Measurements from ENCODE around the gene LIPC. TPM values are rescaled to one million over a fixed set of nuclear protein-coding genes. Genes with fewer than 3 reads are reported as not detected.

LIPC gene
- total and polyA plus RNA-seq, 2 donors (not counting 3 experiments of a cell fraction or from before 2014, with no cell fraction given): not detected

DNA sequence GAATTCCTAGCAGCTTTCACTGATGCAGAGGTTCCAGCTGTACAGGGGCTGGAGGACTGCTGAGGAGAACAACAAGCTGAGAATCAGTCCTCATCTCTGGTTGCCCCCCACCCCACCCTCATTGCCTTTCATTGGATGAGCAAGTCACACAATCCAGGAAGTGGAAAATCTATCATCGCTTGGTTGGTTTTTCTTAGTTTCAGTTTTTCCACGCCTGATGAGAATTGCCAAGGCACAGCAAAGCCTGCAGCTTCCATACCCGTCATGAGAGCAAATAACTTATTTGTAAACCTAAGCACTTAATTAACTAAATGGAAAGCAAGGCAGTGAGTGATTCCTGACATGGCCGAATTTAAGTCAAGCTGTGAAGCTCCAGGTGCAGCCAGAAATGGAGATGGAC, 21.4 kb upstream of the LIPC start:
- intact Hi-C loops (cut with micrococcal nuclease): no loop called here
- peak overlapping the region; percentile 4 for H3K4me2 ChIP-seq (ENCODE audit: insufficient read depth, low read length)
- DNase-seq (ENCODE audit: low read depth, low spot score): peak; percentile 20
- dilution Hi-C loops (cut with MboI; ENCODE audit: extremely low pct_ligation_motif_present, low sequenced_read_pairs): no loop called here
- no peak overlapping the region for H3K4me3 ChIP-seq (replicated peaks in 1 of 3; ENCODE audit: insufficient read depth in 1 of 3, low read depth in 1 of 3, low read length in 3 of 3)
- H3K27me3 ChIP-seq (ENCODE audit: control insufficient read depth in 2 of 2, insufficient read depth in 2 of 2, low read length in 2 of 2): peaks cover 0 to 3% of the 10 kb centered on the region in 2 experiments
- no peaks in the 10 kb centered on the region for H3K79me2 ChIP-seq (ENCODE audit: control insufficient read depth, insufficient read depth, low read length)
- H3K27ac ChIP-seq (ENCODE audit: insufficient read depth, low read depth, low read length): no peak overlapping the region
- ChIA-PET CTCF (no interaction called here), POLR2A (interaction anchor here (1.0 kb wide), 1 partner anchor 14 kb away, joined by 3 read pairs; no protein-coding TSS in a partner anchor)
- no peaks in the 10 kb centered on the region for H4K20me1 ChIP-seq (replicated peaks; ENCODE audit: control insufficient read depth, extremely low read depth, insufficient read depth, low read length)
- no peak for FAIRE-seq
- no peaks in the 10 kb centered on the region for H3K9me3 ChIP-seq (replicated peaks; ENCODE audit: control insufficient read depth, insufficient read depth, low read length)
- TF ChIP-seq FOS (IDR thresholded peaks at IDR 0.05; ENCODE audit: borderline replicate concordance, insufficient read depth, low read length) (no peak), JUN (IDR thresholded peaks at IDR 0.05; ENCODE audit: borderline replicate concordance, insufficient read depth, insufficient read length, low read depth) (no peak), POLR2A (IDR thresholded peaks at IDR 0.05; ENCODE audit: low read depth, low read length) (no peak), MYC (IDR thresholded peaks at IDR 0.05; ENCODE audit: low read depth, low read length) (no peak)
- TF ChIP-seq, protein P1, sequence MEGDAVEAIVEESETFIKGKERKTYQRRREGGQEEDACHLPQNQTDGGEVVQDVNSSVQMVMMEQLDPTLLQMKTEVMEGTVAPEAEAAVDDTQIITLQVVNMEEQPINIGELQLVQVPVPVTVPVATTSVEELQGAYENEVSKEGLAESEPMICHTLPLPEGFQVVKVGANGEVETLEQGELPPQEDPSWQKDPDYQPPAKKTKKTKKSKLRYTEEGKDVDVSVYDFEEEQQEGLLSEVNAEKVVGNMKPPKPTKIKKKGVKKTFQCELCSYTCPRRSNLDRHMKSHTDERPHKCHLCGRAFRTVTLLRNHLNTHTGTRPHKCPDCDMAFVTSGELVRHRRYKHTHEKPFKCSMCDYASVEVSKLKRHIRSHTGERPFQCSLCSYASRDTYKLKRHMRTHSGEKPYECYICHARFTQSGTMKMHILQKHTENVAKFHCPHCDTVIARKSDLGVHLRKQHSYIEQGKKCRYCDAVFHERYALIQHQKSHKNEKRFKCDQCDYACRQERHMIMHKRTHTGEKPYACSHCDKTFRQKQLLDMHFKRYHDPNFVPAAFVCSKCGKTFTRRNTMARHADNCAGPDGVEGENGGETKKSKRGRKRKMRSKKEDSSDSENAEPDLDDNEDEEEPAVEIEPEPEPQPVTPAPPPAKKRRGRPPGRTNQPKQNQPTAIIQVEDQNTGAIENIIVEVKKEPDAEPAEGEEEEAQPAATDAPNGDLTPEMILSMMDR (IDR thresholded peaks at IDR 0.05; ENCODE audit: extremely low read depth in 1 of 2, insufficient read depth in 1 of 2, low read depth in 1 of 2, low read length in 2 of 2): no peak
- no peak overlapping the region for H3K9ac ChIP-seq (replicated peaks; ENCODE audit: extremely low read depth, insufficient read depth, low read length)
- BruUV-seq (replicated peaks): no TSS peak
- no peaks in the 10 kb centered on the region for H3K36me3 ChIP-seq (ENCODE audit: control insufficient read depth in 2 of 2, extremely low read depth in 1 of 2, insufficient read depth in 2 of 2, low read length in 2 of 2)
- peak overlapping the region; percentile 49 for H2AFZ ChIP-seq (ENCODE audit: low read depth, low read length)
- H3K9me1 ChIP-seq (replicated peaks; ENCODE audit: control insufficient read depth, extremely low read depth, insufficient read depth, low read length): no peaks in the 10 kb centered on the region
- H3K4me1 ChIP-seq (ENCODE audit: control insufficient read depth, extremely low read depth, insufficient read depth, low read length): no peaks in the 10 kb centered on the region

DNA sequence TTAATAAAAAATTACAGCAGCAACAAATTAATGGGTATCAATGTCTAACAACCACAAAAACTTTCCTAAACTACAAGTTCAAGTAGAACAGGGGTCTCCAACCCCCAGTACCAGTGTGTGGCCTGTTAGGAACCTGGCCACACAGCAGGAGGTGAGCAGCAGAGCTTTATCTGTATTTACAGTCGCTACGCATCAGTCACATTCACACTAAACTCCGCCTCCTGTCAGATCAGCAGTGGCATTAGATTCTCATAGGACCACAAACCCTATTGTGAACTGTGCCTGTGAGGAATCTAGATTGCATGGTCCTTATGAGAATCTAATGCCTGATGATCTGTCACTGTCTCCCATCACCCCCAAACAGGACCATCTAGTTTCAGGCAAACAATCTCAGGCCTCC, 18.5 kb upstream of the LIPC start:
- dilution Hi-C loops (cut with MboI; ENCODE audit: extremely low pct_ligation_motif_present, low sequenced_read_pairs): no loop called here
- CTCF ChIA-PET: no interaction called here
- DNase-seq (ENCODE audit: low read depth, low spot score): no peak
- POLR2A ChIA-PET: no interaction called here
- H3K27me3 ChIP-seq (ENCODE audit: control insufficient read depth in 2 of 2, insufficient read depth in 2 of 2, low read length in 2 of 2): no peaks in the 10 kb centered on the region
- H3K9me1 ChIP-seq (replicated peaks; ENCODE audit: control insufficient read depth, extremely low read depth, insufficient read depth, low read length): no peaks in the 10 kb centered on the region
- no TSS peak for BruUV-seq (replicated peaks)
- no peaks in the 10 kb centered on the region for H3K36me3 ChIP-seq (ENCODE audit: control insufficient read depth in 2 of 2, extremely low read depth in 1 of 2, insufficient read depth in 2 of 2, low read length in 2 of 2)
- no peaks in the 10 kb centered on the region for H3K9me3 ChIP-seq (replicated peaks; ENCODE audit: control insufficient read depth, insufficient read depth, low read length)
- no peak overlapping the region for H3K27ac ChIP-seq (ENCODE audit: insufficient read depth, low read depth, low read length)
- FAIRE-seq: no peak
- H3K4me3 ChIP-seq (replicated peaks in 1 of 3; ENCODE audit: insufficient read depth in 1 of 3, low read depth in 1 of 3, low read length in 3 of 3): no peak overlapping the region
- no peak overlapping the region for H3K9ac ChIP-seq (replicated peaks; ENCODE audit: extremely low read depth, insufficient read depth, low read length)
- TF ChIP-seq, protein P1 (IDR thresholded peaks at IDR 0.05; ENCODE audit: extremely low read depth in 1 of 2, insufficient read depth in 1 of 2, low read depth in 1 of 2, low read length in 2 of 2): no peak
- TF ChIP-seq MYC (IDR thresholded peaks at IDR 0.05; ENCODE audit: low read depth, low read length) (no peak), JUN (IDR thresholded peaks at IDR 0.05; ENCODE audit: borderline replicate concordance, insufficient read depth, insufficient read length, low read depth) (no peak), POLR2A (IDR thresholded peaks at IDR 0.05; ENCODE audit: low read depth, low read length) (no peak), POLR2AphosphoS5 (IDR thresholded peaks at IDR 0.05; ENCODE audit: insufficient read depth, low read depth, low read length) (no peak), GATA2 (IDR thresholded peaks at IDR 0.05; ENCODE audit: insufficient read depth, insufficient read length, low read depth, low read length) (no peak), EZH2 (IDR thresholded peaks at IDR 0.05; ENCODE audit: borderline replicate concordance, low read depth, low read length, severe bottlenecking) (no peak), FOS (IDR thresholded peaks at IDR 0.05; ENCODE audit: borderline replicate concordance, insufficient read depth, low read length) (no peak)
- TF ChIP-seq, protein P2, sequence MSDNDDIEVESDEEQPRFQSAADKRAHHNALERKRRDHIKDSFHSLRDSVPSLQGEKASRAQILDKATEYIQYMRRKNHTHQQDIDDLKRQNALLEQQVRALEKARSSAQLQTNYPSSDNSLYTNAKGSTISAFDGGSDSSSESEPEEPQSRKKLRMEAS (IDR thresholded peaks at IDR 0.05; ENCODE audit: insufficient read depth, insufficient read length): no peak
- no peaks in the 10 kb centered on the region for H4K20me1 ChIP-seq (replicated peaks; ENCODE audit: control insufficient read depth, extremely low read depth, insufficient read depth, low read length)
- H3K4me2 ChIP-seq (ENCODE audit: insufficient read depth, low read length): no peak overlapping the region
- no peaks in the 10 kb centered on the region for H3K4me1 ChIP-seq (ENCODE audit: control insufficient read depth, extremely low read depth, insufficient read depth, low read length)
- H2AFZ ChIP-seq (ENCODE audit: low read depth, low read length): no peak overlapping the region
- intact Hi-C loops (cut with micrococcal nuclease): no loop called here
- H3K79me2 ChIP-seq (ENCODE audit: control insufficient read depth, insufficient read depth, low read length): no peaks in the 10 kb centered on the region

All from endothelial cell of umbilical vein (primary cell).